Measurements from ENCODE around the gene RETREG1.

Gene RETREG1

GRCh38 chr5:16521521-16522483, 95.0 kb downstream of the RETREG1 start:
- DNase-seq: no peak

- DNase-seq: no peak
These were observed 96.0 kb downstream of the RETREG1 start for GRCh38 chr5:16520841-16521240.

- no peak for DNase-seq
These were observed 97.4 kb downstream of the RETREG1 start for GRCh38 chr5:16519435-16519834.

- DNase-seq: no peak
These were observed 98.2 kb downstream of the RETREG1 start for GRCh38 chr5:16518606-16519005.

GRCh38 chr5:16515532-16515931, 101.3 kb downstream of the RETREG1 start:
- DNase-seq: no peak

- no peak for DNase-seq
These were observed 106.7 kb downstream of the RETREG1 start for GRCh38 chr5:16510098-16510497.

DNA sequence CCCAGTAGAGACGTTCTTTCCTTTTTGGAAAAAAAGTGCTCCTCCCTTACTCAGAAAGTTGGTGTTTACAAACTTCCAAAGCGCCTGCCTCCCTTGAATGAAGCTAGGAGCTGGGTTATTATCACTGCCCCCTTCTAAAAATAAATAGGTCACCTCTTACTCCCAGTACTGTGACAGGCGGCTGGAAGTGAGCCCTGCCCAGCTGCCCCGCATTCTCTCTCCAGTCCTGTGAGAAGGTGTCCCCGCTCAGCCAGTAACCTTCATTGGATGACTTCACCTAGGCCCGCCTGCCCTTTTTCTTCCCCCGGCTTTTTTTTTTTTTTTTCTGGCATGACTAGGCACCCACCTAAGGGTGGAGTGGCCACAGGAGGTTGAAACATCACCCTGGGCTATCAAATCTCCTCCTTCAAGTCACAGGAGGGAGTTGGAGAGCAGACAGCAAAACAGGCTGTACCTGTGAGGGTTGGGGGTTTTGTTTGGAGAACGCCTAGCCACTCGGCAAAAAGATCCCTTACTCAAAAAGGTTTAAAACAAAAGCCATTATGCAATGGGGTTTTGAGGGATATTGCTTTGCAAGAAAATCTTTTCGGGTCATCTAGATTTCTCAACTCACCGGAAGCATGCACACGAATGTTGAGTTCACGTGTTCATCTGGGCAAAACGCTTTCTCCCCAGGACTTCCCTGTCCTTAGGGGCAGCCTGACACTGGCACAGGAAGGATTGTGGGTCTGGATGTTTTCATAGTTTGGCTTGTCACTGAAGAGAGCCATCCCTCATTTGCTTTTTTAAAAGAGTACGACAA, 107.9 kb downstream of the RETREG1 start:
- no peak for DNase-seq

GRCh38 chr5:16507716-16508115, 109.1 kb downstream of the RETREG1 start:
- DNase-seq: no peak

GRCh38 chr5:16505904-16506303, 110.9 kb downstream of the RETREG1 start:
- DNase-seq: no peak

DNA sequence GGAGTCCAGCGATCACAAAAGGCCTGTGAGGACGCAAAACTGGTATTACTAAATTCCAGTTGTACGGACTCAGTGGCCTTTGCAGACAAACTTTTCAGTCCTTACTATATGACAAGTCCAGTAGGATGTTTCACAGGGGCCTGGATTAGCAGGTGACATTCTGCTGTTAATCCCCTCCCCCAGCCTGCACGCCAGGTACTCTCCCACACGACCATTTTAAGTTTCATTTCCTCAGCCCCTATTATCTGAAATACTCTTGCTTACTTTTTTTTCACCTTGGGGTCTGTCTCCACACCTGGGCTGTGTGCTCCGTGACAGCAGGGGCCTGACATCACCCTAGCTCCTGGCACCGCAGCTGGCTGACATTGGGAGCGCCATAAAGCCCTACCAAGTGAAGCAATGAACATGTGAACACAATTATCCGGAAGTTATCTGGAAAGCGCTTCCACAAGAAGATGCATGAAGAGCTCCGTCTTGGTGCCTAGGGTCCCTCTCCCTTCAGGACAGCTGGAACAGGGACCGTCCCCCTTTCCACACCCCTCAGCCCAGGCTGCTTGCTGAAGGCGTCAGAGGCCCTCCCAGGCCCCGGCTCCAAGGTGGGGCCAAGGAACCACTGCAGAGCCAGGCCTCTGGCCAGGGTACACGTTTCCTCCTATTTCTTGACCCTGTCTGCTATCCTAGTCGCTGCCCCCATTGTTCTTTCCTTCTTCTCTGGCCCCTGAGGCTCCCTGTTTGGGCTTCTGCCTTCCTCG, 111.5 kb downstream of the RETREG1 start:
- no peak for DNase-seq

- no peak for DNase-seq
These were observed 112.2 kb downstream of the RETREG1 start for GRCh38 chr5:16504571-16504970.

DNA sequence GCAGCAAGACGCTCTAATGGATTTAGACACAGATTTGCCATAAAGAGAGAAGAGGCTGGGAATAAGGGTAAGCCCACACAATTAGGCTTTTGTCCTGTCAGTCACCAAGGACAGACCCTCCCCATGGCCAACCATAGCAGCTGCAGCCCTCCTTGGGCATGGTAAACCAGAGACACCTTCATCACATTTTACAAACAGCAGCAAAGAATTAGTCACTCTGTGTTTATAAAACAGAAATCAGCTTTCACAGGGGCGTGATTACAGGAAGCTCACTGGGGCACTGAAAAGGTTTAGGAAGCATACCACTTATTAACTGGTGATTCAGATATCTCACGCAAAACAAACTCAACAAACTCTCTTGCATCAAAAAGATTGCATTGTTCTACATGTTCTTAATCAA, 113.9 kb downstream of the RETREG1 start:
- no peak for DNase-seq

DNA sequence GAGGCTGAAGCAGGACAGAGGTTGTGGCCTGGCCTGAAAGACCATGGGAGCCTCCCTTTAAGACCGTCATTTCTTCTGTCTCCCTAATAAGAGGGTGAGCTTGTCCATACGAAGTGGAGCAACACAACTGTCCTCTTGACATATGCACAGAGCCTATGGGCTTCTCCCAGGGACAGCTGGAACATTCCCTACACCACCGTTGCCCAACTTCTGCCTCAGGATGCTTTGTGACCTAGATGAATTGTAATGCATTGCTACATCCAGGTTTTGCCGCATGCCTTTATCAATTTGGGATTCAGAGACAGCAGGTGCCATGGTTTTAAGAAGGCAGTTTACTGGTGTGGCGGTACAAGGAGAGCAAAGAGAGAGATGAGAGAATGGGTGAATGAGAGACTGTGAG, 116.8 kb downstream of the RETREG1 start:
- no peak for DNase-seq

DNA sequence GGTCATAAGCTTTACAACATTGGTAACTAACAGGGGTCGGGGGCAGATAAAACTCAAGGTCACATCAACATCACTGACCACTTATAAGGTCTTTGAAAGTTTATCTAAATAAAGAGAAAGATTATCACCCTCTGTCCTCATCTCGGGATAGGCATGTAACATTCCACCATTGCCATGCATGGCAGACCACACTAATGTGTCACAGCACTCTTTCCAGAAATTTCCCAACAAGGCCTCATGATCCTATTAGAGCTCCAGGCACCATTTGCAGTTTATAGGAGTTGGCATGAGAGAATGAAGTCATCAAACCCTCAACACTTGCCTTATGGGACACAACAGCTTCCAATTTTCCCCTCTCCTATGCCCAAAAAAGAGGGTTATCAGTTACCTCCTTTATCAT, 119.3 kb downstream of the RETREG1 start:
- DNase-seq: no peak

GRCh38 chr5:16493261-16493660, 123.5 kb downstream of the RETREG1 start:
- DNase-seq: no peak

- no peak for DNase-seq
These were observed 124.2 kb downstream of the RETREG1 start for GRCh38 chr5:16492398-16493140.

GRCh38 chr5:16490911-16491310, 125.9 kb downstream of the RETREG1 start:
- no peak for DNase-seq

DNA sequence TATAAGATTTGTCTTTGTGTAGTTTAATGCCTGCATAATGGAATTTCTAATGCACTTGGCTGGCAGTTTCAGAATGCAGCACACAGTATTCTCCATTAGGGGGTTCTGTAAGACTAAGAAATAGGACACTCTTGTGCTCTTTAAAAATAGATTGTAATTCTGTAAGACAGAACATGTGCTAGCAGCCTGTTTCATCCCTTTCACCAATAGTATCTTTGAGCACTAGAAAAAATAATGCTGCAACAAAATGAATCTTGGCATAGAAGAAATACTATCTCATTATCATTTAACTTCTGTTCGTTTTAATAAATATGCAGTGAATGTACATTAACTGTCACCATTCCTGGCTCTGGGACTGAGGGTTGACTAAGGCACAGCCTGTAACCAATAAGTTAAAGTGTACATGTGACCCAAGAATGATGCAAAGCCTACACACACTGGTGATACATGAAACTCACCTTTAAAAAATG, 127.4 kb downstream of the RETREG1 start:
- DNase-seq: no peak

GRCh38 chr5:16487456-16487855, 129.3 kb downstream of the RETREG1 start:
- no peak for DNase-seq

- DNase-seq: no peak
These were observed 130.1 kb downstream of the RETREG1 start for GRCh38 chr5:16486711-16487111.

- no peak for DNase-seq
These were observed 131.1 kb downstream of the RETREG1 start for GRCh38 chr5:16485656-16486055.

- DNase-seq: no peak
These were observed 132.7 kb downstream of the RETREG1 start for GRCh38 chr5:16484081-16484480.
